Liver (tissue), 3 donors: ENCODE data around the gene CLDN8.

Source experiments
- ATF3 ChIP-seq: IDR thresholded peaks from 2 replicates; pipeline ENCODE4 v1.6.1; 2016; ENCODE audit warnings: antibody characterized with exemption
- EGR1 ChIP-seq, 2 donors: IDR thresholded peaks; 2 replicates each; pipeline ENCODE4 v1.6.1; 2016 to 2018; ENCODE audit warnings: antibody characterized with exemption in 2 of 2, low read depth in 2 of 2
- GABPA ChIP-seq, 2 donors: IDR thresholded peaks in 1 of 2; conservative IDR thresholded peaks in 1 of 2; 2 replicates each; pipeline ENCODE4 v1.6.1; 2016; ENCODE audit warnings: antibody characterized with exemption in 2 of 2, mild to moderate bottlenecking in 1 of 2, moderate library complexity in 1 of 2
- MAX ChIP-seq: IDR thresholded peaks from 2 replicates; pipeline ENCODE4 v1.6.1; 2016; ENCODE audit warnings: antibody characterized with exemption
- TF ChIP-seq, protein P1 (sequence below): fragments of 150-350 bp; IDR thresholded peaks from 2 replicates; pipeline ENCODE4 v1.5.1; 2017; ENCODE audit warnings: improper control_type of control experiment, low read depth, low read length; ENCODE audit not compliant: missing input control
- donor health status: healthy.
- donor health status: healthy.

- no peak for TF ChIP-seq MAX
- TF ChIP-seq, protein P1, sequence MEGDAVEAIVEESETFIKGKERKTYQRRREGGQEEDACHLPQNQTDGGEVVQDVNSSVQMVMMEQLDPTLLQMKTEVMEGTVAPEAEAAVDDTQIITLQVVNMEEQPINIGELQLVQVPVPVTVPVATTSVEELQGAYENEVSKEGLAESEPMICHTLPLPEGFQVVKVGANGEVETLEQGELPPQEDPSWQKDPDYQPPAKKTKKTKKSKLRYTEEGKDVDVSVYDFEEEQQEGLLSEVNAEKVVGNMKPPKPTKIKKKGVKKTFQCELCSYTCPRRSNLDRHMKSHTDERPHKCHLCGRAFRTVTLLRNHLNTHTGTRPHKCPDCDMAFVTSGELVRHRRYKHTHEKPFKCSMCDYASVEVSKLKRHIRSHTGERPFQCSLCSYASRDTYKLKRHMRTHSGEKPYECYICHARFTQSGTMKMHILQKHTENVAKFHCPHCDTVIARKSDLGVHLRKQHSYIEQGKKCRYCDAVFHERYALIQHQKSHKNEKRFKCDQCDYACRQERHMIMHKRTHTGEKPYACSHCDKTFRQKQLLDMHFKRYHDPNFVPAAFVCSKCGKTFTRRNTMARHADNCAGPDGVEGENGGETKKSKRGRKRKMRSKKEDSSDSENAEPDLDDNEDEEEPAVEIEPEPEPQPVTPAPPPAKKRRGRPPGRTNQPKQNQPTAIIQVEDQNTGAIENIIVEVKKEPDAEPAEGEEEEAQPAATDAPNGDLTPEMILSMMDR = no peak
- TF ChIP-seq ATF3 = no peak
- no peak for TF ChIP-seq EGR1 (IDR thresholded peaks at IDR 0.05; ENCODE audit: low read depth in 2 of 2)
- no peak for TF ChIP-seq GABPA (IDR thresholded peaks at IDR 0.05 in 1 of 2, conservative IDR thresholded peaks at IDR 0.05 in 1 of 2)
Measured at GRCh38 chr21:30200000-30200399, 15.9 kb downstream of the CLDN8 start.
